K562 (cell line): ENCODE results near the gene CASD1. TPM values are rescaled to one million over a fixed set of nuclear protein-coding genes. Genes with fewer than 3 reads are reported as not detected.

ENCODE experiments used
- E2F1 ChIP-seq: sonication (generic); formaldehyde crosslinking; IDR thresholded peaks from 2 replicates; pipeline ENCODE4 v1.8.1; 2023; ENCODE audit warnings: mild to moderate bottlenecking, missing genetic modification reagents, moderate library complexity
- FOXJ3 ChIP-seq: sonication (generic); formaldehyde crosslinking; IDR thresholded peaks from 2 replicates; pipeline ENCODE4 v1.4.0; 2020; ENCODE audit warnings: mild to moderate bottlenecking, missing genetic modification reagents
- KLF10 ChIP-seq: fragments of 250-450 bp; sonication (Bioruptor Pico); IDR thresholded peaks from 2 replicates; pipeline ENCODE4 v1.6.1; 2021; ENCODE audit warnings: matching md5 sums
- MNT ChIP-seq, 2 experiments: fragments of 450-650 bp; conservative IDR thresholded peaks; 2 replicates each; pipeline ENCODE4 v1.6.1; 2017; ENCODE audit warnings: mild to moderate bottlenecking in 2 of 2, moderate library complexity in 2 of 2
- PPARD ChIP-seq: fragments of 250-450 bp; sonication (Bioruptor Pico); IDR thresholded peaks from 2 replicates; pipeline ENCODE4 v1.8.0; 2022; ENCODE audit warnings: inconsistent platforms, mild to moderate bottlenecking, moderate library complexity
- TRIM28 ChIP-seq: fragments of 450-650 bp; IDR thresholded peaks from 2 replicates; pipeline ENCODE4 v1.6.1; 2017
- XRCC3 ChIP-seq: fragments of 450-650 bp; IDR thresholded peaks from 2 replicates; pipeline ENCODE4 v1.6.1; 2017; ENCODE audit warnings: mild to moderate bottlenecking, moderate library complexity
- ZMIZ1 ChIP-seq, 2 experiments: fragments of 150-350 bp in 1 of 2; IDR thresholded peaks; 2 replicates each; pipeline ENCODE4 v1.6.1; 2012 to 2016; ENCODE audit warnings: low read depth in 2 of 2, low read length in 2 of 2, mild to moderate bottlenecking in 1 of 2, moderate library complexity in 1 of 2
- ZNF253 ChIP-seq: fragments of 250-450 bp; sonication (Bioruptor Pico); conservative IDR thresholded peaks from 2 replicates; pipeline ENCODE4 v1.6.1; 2021; ENCODE audit warnings: mild to moderate bottlenecking
- polyA plus RNA-seq, 8 experiments: library from polyadenylated mRNA; depleted of rRNA in 4 of 8; stranded (reverse) in 5 of 8; unstranded in 3 of 8; fragments of >200 nt; fragmentation: Nextera tagmentation in 2 of 8; fragmentation: Illumina TruSeq in 1 of 8; extraction: Ambion mirVana in 2 of 8; extraction: Trizol in 1 of 8; gene quantifications; 2 replicates each; pipeline versions ENCODE4 v1.2.1 to v1.2.3, GENCODE V29; 2011 to 2014; ENCODE audit warnings: inconsistent platforms in 1 of 8, missing spikeins in 1 of 8
- total RNA-seq, 7 experiments: library from RNA; depleted of rRNA in 6 of 7; stranded (reverse); fragments of >200 nt in 6 of 7; fragmentation: Illumina TruSeq in 2 of 7; extraction: Trizol in 2 of 7; gene quantifications; 2 replicates each; pipeline versions ENCODE4 v1.2.1 to v1.2.3, GENCODE V29; 2011 to 2021; ENCODE audit warnings: low replicate concordance in 1 of 7
- TF ChIP-seq, protein P1 (sequence below): fragments of 200-800 bp; sonication (Bioruptor generic); IDR thresholded peaks from 2 replicates; pipeline ENCODE4 v1.6.1; 2017; ENCODE audit warnings: missing genetic modification characterization, missing compliant biosample characterization
- TF ChIP-seq, protein P2 (sequence below): fragments of 250-450 bp; sonication (Bioruptor Pico); IDR thresholded peaks from 2 replicates; pipeline ENCODE4 v1.5.0; 2021; ENCODE audit warnings: mild to moderate bottlenecking, borderline replicate concordance

Gene CASD1
- total and polyA plus RNA-seq, 9 of the 15 experiments (the other 6 are each of a cell fraction or from before 2014, with no cell fraction given) = 1.2 to 8.2 (median 4.8) TPM

GRCh38 chr7:94594882-94595281 lies 85.3 kb downstream of the CASD1 start (continued):
- TF ChIP-seq, protein P1, sequence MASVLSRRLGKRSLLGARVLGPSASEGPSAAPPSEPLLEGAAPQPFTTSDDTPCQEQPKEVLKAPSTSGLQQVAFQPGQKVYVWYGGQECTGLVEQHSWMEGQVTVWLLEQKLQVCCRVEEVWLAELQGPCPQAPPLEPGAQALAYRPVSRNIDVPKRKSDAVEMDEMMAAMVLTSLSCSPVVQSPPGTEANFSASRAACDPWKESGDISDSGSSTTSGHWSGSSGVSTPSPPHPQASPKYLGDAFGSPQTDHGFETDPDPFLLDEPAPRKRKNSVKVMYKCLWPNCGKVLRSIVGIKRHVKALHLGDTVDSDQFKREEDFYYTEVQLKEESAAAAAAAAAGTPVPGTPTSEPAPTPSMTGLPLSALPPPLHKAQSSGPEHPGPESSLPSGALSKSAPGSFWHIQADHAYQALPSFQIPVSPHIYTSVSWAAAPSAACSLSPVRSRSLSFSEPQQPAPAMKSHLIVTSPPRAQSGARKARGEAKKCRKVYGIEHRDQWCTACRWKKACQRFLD (CRISPR knock-in tag) = no peak
- TF ChIP-seq XRCC3 (no peak), MNT (conservative IDR thresholded peaks at IDR 0.05) (no peak), E2F1 (CRISPR knock-in tag) (no peak), TRIM28 (no peak), ZMIZ1 (IDR thresholded peaks at IDR 0.05; ENCODE audit: low read depth in 2 of 2, low read length in 2 of 2) (no peak), KLF10 (CRISPR knock-in tag) (no peak), ZNF253 (no peak), FOXJ3 (CRISPR knock-in tag) (no peak), PPARD (CRISPR knock-in tag) (no peak)
- TF ChIP-seq, protein P2, sequence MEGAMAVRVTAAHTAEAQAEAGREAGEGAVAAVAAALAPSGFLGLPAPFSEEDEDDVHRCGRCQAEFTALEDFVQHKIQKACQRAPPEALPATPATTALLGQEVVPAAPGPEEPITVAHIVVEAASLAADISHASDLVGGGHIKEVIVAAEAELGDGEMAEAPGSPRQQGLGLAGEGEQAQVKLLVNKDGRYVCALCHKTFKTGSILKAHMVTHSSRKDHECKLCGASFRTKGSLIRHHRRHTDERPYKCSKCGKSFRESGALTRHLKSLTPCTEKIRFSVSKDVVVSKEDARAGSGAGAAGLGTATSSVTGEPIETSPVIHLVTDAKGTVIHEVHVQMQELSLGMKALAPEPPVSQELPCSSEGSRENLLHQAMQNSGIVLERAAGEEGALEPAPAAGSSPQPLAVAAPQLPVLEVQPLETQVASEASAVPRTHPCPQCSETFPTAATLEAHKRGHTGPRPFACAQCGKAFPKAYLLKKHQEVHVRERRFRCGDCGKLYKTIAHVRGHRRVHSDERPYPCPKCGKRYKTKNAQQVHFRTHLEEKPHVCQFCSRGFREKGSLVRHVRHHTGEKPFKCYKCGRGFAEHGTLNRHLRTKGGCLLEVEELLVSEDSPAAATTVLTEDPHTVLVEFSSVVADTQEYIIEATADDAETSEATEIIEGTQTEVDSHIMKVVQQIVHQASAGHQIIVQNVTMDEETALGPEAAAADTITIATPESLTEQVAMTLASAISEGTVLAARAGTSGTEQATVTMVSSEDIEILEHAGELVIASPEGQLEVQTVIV = no peak
- TF ChIP-seq, all 486 proteins: peak for 0
